Measurements from ENCODE around the gene RHOD. TPM values are rescaled to one million over a fixed set of nuclear protein-coding genes. Genes with fewer than 3 reads are reported as not detected.

Gene RHOD
- total and polyA plus RNA-seq, 2 of the 8 experiments (the other 6 are each of a cell fraction or from before 2014, with no cell fraction given): 12.1 to 17.6 TPM

DNA sequence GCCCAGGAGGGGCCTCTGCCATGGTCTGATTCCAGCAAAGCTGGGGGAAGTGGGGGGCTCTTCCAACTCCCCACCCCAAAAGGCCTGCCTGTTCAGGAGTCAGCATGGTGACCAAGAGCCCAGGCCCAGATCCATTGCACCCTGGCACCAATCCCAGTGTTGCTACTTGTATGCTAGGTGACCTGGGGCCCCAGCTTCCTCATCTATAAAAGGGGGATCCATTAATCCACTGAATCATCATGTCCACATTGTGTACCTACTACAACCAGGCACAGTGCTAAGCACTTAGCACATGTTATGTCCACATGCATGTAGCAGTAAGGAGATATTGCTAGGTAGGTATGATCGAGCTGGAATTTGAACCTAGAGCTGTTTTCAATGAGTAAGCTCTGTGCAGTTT, 31.7 kb upstream of the RHOD start:
- Histone ChIP-seq H3K23ac (ENCODE audit: insufficient read length) (no peak overlapping the region), H2AK5ac (ENCODE audit: low read depth, low read length) (no peak overlapping the region), H4K91ac (replicated peaks; ENCODE audit: insufficient read length, low read length) (no peak overlapping the region), H3K9me3 (ENCODE audit: insufficient read depth in 2 of 2, low read depth in 1 of 2, low read length in 1 of 2) (peaks cover 3 to 4% of the 10 kb centered on the region in 2 experiments; a peak in 2 of 4 replicates), H3K18ac (ENCODE audit: extremely low read depth, low read length) (no peak overlapping the region), H2BK15ac (ENCODE audit: low read length) (no peak overlapping the region), H2BK12ac (ENCODE audit: low read depth, low read length) (no peak overlapping the region), H3K4me3 (ENCODE audit: extremely low read depth in 1 of 4, insufficient read depth in 2 of 4, low read depth in 3 of 4, low read length in 4 of 4) (no peak overlapping the region), H3K36me3 (ENCODE audit: control insufficient read depth in 2 of 4, insufficient read depth in 4 of 4, low read length in 3 of 4) (no peaks in the 10 kb centered on the region), H3K9ac (replicated peaks in 1 of 4; ENCODE audit: extremely low read depth in 1 of 4, low read depth in 3 of 4, low read length in 3 of 4) (no peak overlapping the region), H3K27me3 (replicated peaks in 1 of 4; ENCODE audit: control insufficient read depth in 3 of 4, extremely low read depth in 1 of 4, insufficient read depth in 3 of 4, low read length in 3 of 4) (peaks cover 24 to 37% (median 29%) of the 10 kb centered on the region in 4 experiments), H3K14ac (ENCODE audit: insufficient read length) (no peak overlapping the region), H3K4me2 (ENCODE audit: insufficient read depth in 1 of 2, low read depth in 2 of 2, low read length in 2 of 2) (no peak overlapping the region), H4K20me1 (replicated peaks in 1 of 2; ENCODE audit: control insufficient read depth in 1 of 2, insufficient read depth in 2 of 2, low read length in 2 of 2) (peaks cover 0 to 5% of the 10 kb centered on the region in 2 experiments), H3K23me2 (ENCODE audit: low read depth, low read length) (peaks cover 7% of the 10 kb centered on the region), H3K4ac (replicated peaks; ENCODE audit: insufficient read length, low read depth, low read length) (no peak overlapping the region), H2BK120ac (replicated peaks; ENCODE audit: low read depth, low read length) (no peak overlapping the region), H2BK20ac (ENCODE audit: low read length) (no peak overlapping the region), H3K56ac (replicated peaks; ENCODE audit: insufficient read length, low read depth, low read length) (no peak overlapping the region), H4K5ac (ENCODE audit: insufficient read length, low read depth, low read length) (no peak overlapping the region), H3K79me1 (ENCODE audit: low read depth, low read length) (no peaks in the 10 kb centered on the region; the same call in 1 of the 2 replicates), H2AFZ (ENCODE audit: low read length) (no peak overlapping the region), H2BK5ac (ENCODE audit: low read depth, low read length) (no peak overlapping the region), H3K79me2 (ENCODE audit: control insufficient read depth in 1 of 2, insufficient read depth in 2 of 2, low read length in 2 of 2) (no peaks in the 10 kb centered on the region), H4K8ac (ENCODE audit: extremely low read depth, insufficient read depth, low read length) (no peak overlapping the region), H3K4me1 (replicated peaks in 1 of 4; ENCODE audit: control insufficient read depth in 3 of 4, insufficient read depth in 4 of 4, low read length in 3 of 4) (peaks cover 2 to 9% (median 7%) of the 10 kb centered on the region in 4 experiments; a peak in 6 of 7 replicates), H3K27ac (ENCODE audit: low read depth, low read length) (no peak overlapping the region)
- DNase-seq (ENCODE audit: low read depth in 1 of 2, low spot score in 2 of 2) (no peak), FAIRE-seq (no peak)
- POLR2A ChIA-PET (ENCODE audit: partially characterized antibody): interaction anchor here (0.9 to 1.6 kb wide), 2 partner anchors 30 to 35 kb away, joined by 3 read pairs; no protein-coding TSS in a partner anchor
- 84% methylated on average over 1 of the region's 1 CpG; no CpG with 5 or more reads in 1 of the 2 experiments for WGBS, 2 experiments (ENCODE audit: extremely low coverage in 1 of 2, insufficient coverage in 1 of 2, insufficient read length in 1 of 2, insufficient replicate concordance in 2 of 2, low coverage in 1 of 2, low lambda C conversion rate in 2 of 2, missing lambda C conversion rate in 1 of 2)
- CTCF ChIA-PET (ENCODE audit: partially characterized antibody): interaction anchor here (0.6 to 1.8 kb wide), 9 partner anchors 9 to 1618 kb away, joined by 3 to 7 read pairs (median 3); no protein-coding TSS in a partner anchor
- TF ChIP-seq SP4 (IDR thresholded peaks at IDR 0.05; ENCODE audit: low read length) (no peak), TBP (IDR thresholded peaks at IDR 0.05; ENCODE audit: low read depth, low read length) (no peak), POU5F1 (IDR thresholded peaks at IDR 0.05; ENCODE audit: low read depth, low read length) (no peak), SP1 (IDR thresholded peaks at IDR 0.05; ENCODE audit: low read depth, low read length) (no peak), SIN3A (conservative IDR thresholded peaks at IDR 0.05 in 1 of 2, IDR thresholded peaks at IDR 0.05 in 1 of 2; ENCODE audit: low read depth in 1 of 2, low read length in 2 of 2) (no peak), EZH2 (IDR thresholded peaks at IDR 0.05; ENCODE audit: low read depth, low read length, severe bottlenecking) (no peak)
- TF ChIP-seq, protein P1, sequence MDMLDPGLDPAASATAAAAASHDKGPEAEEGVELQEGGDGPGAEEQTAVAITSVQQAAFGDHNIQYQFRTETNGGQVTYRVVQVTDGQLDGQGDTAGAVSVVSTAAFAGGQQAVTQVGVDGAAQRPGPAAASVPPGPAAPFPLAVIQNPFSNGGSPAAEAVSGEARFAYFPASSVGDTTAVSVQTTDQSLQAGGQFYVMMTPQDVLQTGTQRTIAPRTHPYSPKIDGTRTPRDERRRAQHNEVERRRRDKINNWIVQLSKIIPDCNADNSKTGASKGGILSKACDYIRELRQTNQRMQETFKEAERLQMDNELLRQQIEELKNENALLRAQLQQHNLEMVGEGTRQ (IDR thresholded peaks at IDR 0.05; ENCODE audit: low read length): no peak

All from H1 (cell line).